ENCODE results near the gene SF3A1. TPM values are rescaled to one million over a fixed set of nuclear protein-coding genes. Genes with fewer than 3 reads are reported as not detected.

The SF3A1 gene
- total and polyA plus RNA-seq, 9 of the 15 experiments (the other 6 are each of a cell fraction or from before 2014, with no cell fraction given), result 6.7 to 228 (median 13.0) TPM

DNA sequence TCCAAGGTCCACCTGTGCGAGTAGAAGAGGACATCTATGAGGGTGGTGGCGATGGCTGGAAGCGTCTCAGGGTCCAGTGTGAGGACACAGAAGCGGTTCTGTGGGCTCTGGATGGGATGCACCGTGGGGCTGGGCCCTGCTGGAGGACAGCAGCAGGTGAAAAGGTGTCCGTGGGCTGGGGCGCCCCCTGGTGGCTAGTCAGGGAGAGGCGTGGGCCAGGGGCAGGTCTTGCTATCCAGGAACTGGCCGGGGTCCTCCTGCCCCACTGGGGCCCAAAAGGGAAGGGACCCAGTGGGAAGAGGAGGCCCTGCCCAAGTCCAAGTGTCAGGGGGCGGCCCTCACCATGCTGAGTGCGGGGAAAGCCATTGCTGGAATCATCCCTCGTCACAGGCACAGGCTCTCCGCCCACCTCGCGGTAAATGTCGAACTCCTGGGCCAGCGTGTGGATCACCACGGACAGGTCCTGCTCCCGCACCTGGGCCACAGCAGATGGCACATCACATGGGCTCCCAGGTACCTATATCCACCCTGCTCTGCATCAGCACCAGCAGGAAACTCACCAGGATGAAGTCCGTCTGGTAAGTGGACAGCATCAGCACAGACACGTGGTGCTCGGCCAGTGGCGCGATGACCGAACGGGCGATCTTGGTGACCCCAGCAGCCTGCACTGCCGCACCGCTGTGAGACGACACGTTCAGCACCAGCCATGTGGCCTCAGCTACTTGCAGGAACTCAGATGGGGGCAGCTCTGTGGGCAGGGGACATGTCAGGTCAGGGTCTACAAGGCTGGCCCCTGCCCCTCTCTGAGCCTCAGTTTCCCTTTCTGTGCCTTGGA lies 69.7 kb downstream of the SF3A1 start:
- no peak for FAIRE-seq
- H3K9me3 ChIP-seq (replicated peaks; ENCODE audit: control insufficient read depth, insufficient read depth, low read depth, low read length), result no peaks in the 10 kb centered on the region
- peak; percentile 63 for ATAC-seq
- H3K36me3 ChIP-seq (ENCODE audit: control insufficient read depth, insufficient read depth, low read length), result no peaks in the 10 kb centered on the region
- ChIA-PET CTCF (ENCODE audit: low intra/inter-chr PET ratio) (interaction anchor here (0.7 to 2.9 kb wide), 8 partner anchors 24 to 199 kb away, joined by 3 to 31 read pairs (median 4); partner anchors contain the start of gene RNF215), POLR2A (interaction anchor here (0.9 kb wide), 1 partner anchor 27 kb away, joined by 6 read pairs; no protein-coding TSS in a partner anchor)
- H3K9me1 ChIP-seq (ENCODE audit: control insufficient read depth, insufficient read depth, low read length), result no peaks in the 10 kb centered on the region
- H3K4me3 ChIP-seq, result no peak overlapping the region
- peak; percentile 68 to 78 (median 74) for DNase-seq (ENCODE audit: extremely low read depth in 1 of 4, low spot score in 3 of 4)
- H3K4me1 ChIP-seq (replicated peaks in 1 of 2; ENCODE audit: control insufficient read depth in 2 of 2, insufficient read depth in 2 of 2, low read length in 2 of 2), result peaks cover 21 to 75% of the 10 kb centered on the region in 2 experiments; a peak in 4 of 5 replicates
- no peaks in the 10 kb centered on the region for H3K27me3 ChIP-seq (ENCODE audit: control insufficient read depth in 2 of 2, insufficient read depth in 2 of 2, low read length in 2 of 2)
- WGBS (ENCODE audit: insufficient coverage, low coverage, missing lambda C conversion rate), result 10% methylated on average over 24 of the region's 31 CpGs
- intact Hi-C loops (cut with micrococcal nuclease), result loop anchor here (1.0 kb wide), 3 partner anchors 24 to 100 kb away; partner anchors contain the start of gene RNF215
- H3K9ac ChIP-seq (ENCODE audit: insufficient read depth in 1 of 2, low read depth in 2 of 2, low read length in 2 of 2), result peak overlapping the region; percentile 41 to 78; a peak in 3 of 4 replicates
- H4K20me1 ChIP-seq (replicated peaks; ENCODE audit: control insufficient read depth, insufficient read depth, low read length), result peaks cover 6% of the 10 kb centered on the region; the same call in 1 of the 2 replicates
- H3K79me2 ChIP-seq (ENCODE audit: control insufficient read depth, insufficient read depth, low read length), result no peaks in the 10 kb centered on the region
- H3K27ac ChIP-seq (ENCODE audit: extremely low read depth, low read depth, low read length), result no peak overlapping the region
- in situ Hi-C loops (cut with MboI), result loop anchor here (10.0 kb wide), 1 partner anchor 318 kb away; the partner anchor contains the start of gene TCN2
- no TSS peak for BruUV-seq (replicated peaks)
- peak overlapping the region; percentile 52 for H3K4me2 ChIP-seq (ENCODE audit: insufficient read depth, low read length)
- peak overlapping the region; percentile 88 for H2AFZ ChIP-seq (ENCODE audit: low read depth, low read length)
- TF ChIP-seq CBX8 (IDR thresholded peaks at IDR 0.05; ENCODE audit: borderline replicate concordance, extremely low read depth, low read depth, low read length, poor library complexity, severe bottlenecking), result no peak
- TF ChIP-seq FOXK1 (CRISPR knock-in tag; IDR thresholded peaks at IDR 0.05; ENCODE audit: borderline replicate concordance), result no peak
- TF ChIP-seq TRIM28 (IDR thresholded peaks at IDR 0.05), result no peak
- TF ChIP-seq TAF15 (IDR thresholded peaks at IDR 0.05; ENCODE audit: low read depth, low read length), result no peak
- TF ChIP-seq, protein P1, sequence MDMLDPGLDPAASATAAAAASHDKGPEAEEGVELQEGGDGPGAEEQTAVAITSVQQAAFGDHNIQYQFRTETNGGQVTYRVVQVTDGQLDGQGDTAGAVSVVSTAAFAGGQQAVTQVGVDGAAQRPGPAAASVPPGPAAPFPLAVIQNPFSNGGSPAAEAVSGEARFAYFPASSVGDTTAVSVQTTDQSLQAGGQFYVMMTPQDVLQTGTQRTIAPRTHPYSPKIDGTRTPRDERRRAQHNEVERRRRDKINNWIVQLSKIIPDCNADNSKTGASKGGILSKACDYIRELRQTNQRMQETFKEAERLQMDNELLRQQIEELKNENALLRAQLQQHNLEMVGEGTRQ (CRISPR knock-in tag; IDR thresholded peaks at IDR 0.05), result no peak
- TF ChIP-seq ARID2 (IDR thresholded peaks at IDR 0.05), result peak; percentile 21; the same call in 1 of the 2 replicates
- TF ChIP-seq ERF (CRISPR knock-in tag; IDR thresholded peaks at IDR 0.05), result no peak
- TF ChIP-seq TBL1XR1 (IDR thresholded peaks at IDR 0.05; ENCODE audit: low read length in 2 of 2), result no peak
- no peak for TF ChIP-seq FOXJ3 (CRISPR knock-in tag; IDR thresholded peaks at IDR 0.05)
- no peak for TF ChIP-seq HDAC3 (IDR thresholded peaks at IDR 0.05; ENCODE audit: borderline replicate concordance, partially characterized antibody)
- no peak for TF ChIP-seq PML (IDR thresholded peaks at IDR 0.05; ENCODE audit: low read length)
- TF ChIP-seq, protein P2, sequence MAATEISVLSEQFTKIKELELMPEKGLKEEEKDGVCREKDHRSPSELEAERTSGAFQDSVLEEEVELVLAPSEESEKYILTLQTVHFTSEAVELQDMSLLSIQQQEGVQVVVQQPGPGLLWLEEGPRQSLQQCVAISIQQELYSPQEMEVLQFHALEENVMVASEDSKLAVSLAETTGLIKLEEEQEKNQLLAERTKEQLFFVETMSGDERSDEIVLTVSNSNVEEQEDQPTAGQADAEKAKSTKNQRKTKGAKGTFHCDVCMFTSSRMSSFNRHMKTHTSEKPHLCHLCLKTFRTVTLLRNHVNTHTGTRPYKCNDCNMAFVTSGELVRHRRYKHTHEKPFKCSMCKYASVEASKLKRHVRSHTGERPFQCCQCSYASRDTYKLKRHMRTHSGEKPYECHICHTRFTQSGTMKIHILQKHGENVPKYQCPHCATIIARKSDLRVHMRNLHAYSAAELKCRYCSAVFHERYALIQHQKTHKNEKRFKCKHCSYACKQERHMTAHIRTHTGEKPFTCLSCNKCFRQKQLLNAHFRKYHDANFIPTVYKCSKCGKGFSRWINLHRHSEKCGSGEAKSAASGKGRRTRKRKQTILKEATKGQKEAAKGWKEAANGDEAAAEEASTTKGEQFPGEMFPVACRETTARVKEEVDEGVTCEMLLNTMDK (IDR thresholded peaks at IDR 0.05; ENCODE audit: borderline replicate concordance, insufficient read depth, low read depth, low read length, poor library complexity, severe bottlenecking), result peak; percentile 53
- TF ChIP-seq, protein P3, sequence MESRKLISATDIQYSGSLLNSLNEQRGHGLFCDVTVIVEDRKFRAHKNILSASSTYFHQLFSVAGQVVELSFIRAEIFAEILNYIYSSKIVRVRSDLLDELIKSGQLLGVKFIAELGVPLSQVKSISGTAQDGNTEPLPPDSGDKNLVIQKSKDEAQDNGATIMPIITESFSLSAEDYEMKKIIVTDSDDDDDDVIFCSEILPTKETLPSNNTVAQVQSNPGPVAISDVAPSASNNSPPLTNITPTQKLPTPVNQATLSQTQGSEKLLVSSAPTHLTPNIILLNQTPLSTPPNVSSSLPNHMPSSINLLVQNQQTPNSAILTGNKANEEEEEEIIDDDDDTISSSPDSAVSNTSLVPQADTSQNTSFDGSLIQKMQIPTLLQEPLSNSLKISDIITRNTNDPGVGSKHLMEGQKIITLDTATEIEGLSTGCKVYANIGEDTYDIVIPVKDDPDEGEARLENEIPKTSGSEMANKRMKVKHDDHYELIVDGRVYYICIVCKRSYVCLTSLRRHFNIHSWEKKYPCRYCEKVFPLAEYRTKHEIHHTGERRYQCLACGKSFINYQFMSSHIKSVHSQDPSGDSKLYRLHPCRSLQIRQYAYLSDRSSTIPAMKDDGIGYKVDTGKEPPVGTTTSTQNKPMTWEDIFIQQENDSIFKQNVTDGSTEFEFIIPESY (CRISPR knock-in tag; IDR thresholded peaks at IDR 0.05), result peak; percentile 93
- TF ChIP-seq RAD21 (CRISPR knock-in tag; conservative IDR thresholded peaks at IDR 0.05 in 1 of 2, IDR thresholded peaks at IDR 0.05 in 1 of 2), result peak; percentile 53 to 80
- TF ChIP-seq ZNF561 (CRISPR knock-in tag; conservative IDR thresholded peaks at IDR 0.05), result no peak
- no peak for TF ChIP-seq ARID1B (IDR thresholded peaks at IDR 0.05)

Data from K562 (cell line).